ENCODE data around the gene GRIP2. TPM values are rescaled to one million over a fixed set of nuclear protein-coding genes. Genes with fewer than 3 reads are reported as not detected.

Gene GRIP2
- total RNA-seq, 1 experiment from 2014 or later, result 0.43 TPM

GRCh38 chr3:14514323-14514720 lies 25.8 kb downstream of the GRIP2 start:
- TF ChIP-seq EZH2 (IDR thresholded peaks at IDR 0.05; ENCODE audit: borderline replicate concordance, low read depth, low read length, poor library complexity, severe bottlenecking), result no peak
- no peak for TF ChIP-seq CTCF (conservative IDR thresholded peaks at IDR 0.05; ENCODE audit: low read depth, low read length)
- Histone ChIP-seq H3K4me1 (ENCODE audit: insufficient read depth, low read length, poor library complexity, severe bottlenecking) (no peaks in the 10 kb centered on the region), H3K9me3 (ENCODE audit: low read depth, low read length, poor library complexity, severe bottlenecking) (no peaks in the 10 kb centered on the region), H3K4me3 (ENCODE audit: low read depth, low read length, poor library complexity, severe bottlenecking) (no peak overlapping the region), H3K27me3 (replicated peaks; ENCODE audit: insufficient read depth, low read depth, low read length, poor library complexity) (no peaks in the 10 kb centered on the region), H3K36me3 (ENCODE audit: insufficient read depth, low read length, poor library complexity, severe bottlenecking) (no peaks in the 10 kb centered on the region), H3K27ac (ENCODE audit: low read depth, low read length, poor library complexity, severe bottlenecking) (no peak overlapping the region)
- POLR2A ChIA-PET (ENCODE audit: low non-redundant PET), result no interaction called here
- no TSS peak for BruUV-seq (replicated peaks)
- CTCF ChIA-PET, result interaction anchor here (0.5 kb wide), 1 partner anchor 46 kb away, joined by 5 read pairs; no protein-coding TSS in a partner anchor
- intact Hi-C loops (cut with micrococcal nuclease; ENCODE audit: unreplicated experiment), result no loop called here
- DNase-seq (ENCODE audit: low spot score), result no peak

DNA sequence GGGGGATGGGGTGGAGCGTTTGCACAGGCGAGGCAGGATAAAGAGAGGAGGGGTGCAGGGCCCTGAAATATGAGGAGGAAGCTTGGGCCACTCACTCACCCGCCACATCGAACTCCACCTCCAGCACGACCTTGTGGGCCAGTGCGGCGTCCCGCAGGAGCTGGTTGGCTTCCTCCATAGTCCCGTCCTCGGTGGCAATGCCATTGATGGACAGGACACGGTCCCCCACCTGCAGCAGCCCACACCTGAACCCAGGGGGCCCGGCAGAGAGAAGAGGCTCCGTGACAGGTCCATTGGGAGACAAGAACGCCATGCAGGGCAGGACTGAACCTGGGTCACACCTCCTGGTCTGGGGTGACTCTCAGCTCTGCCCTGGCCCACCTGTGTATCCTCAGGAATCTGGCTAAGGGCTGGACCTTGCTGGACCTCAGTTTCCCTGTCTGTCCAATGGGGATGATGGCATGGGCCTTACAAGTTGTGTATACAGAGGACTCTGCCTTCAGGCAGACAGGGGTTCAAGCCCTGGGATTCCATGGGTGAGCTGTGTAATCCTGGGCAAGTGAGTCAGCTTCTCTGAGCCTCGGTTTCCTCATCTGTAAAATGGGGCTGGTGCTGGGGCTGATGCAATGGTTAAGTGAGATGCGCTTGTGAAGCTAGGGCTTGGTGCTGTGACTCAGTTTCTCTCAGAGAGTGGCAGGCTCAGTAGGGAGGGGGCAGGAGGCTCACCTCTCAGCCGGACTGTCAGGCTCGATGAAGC lies 26.4 kb downstream of the GRIP2 start:
- ChIA-PET CTCF (interaction anchor here (0.5 to 0.7 kb wide), 2 partner anchors 45 to 171 kb away, joined by 4 to 5 read pairs; no protein-coding TSS in a partner anchor), POLR2A (ENCODE audit: low non-redundant PET) (no interaction called here)
- no peak for DNase-seq (ENCODE audit: low spot score)
- Histone ChIP-seq H3K27me3 (replicated peaks; ENCODE audit: insufficient read depth, low read depth, low read length, poor library complexity) (no peaks in the 10 kb centered on the region), H3K4me1 (ENCODE audit: insufficient read depth, low read length, poor library complexity, severe bottlenecking) (no peaks in the 10 kb centered on the region), H3K27ac (ENCODE audit: low read depth, low read length, poor library complexity, severe bottlenecking) (no peak overlapping the region), H3K4me3 (ENCODE audit: low read depth, low read length, poor library complexity, severe bottlenecking) (no peak overlapping the region), H3K36me3 (ENCODE audit: insufficient read depth, low read length, poor library complexity, severe bottlenecking) (no peaks in the 10 kb centered on the region), H3K9me3 (ENCODE audit: low read depth, low read length, poor library complexity, severe bottlenecking) (no peaks in the 10 kb centered on the region)
- TF ChIP-seq CTCF (conservative IDR thresholded peaks at IDR 0.05; ENCODE audit: low read depth, low read length) (no peak), EZH2 (IDR thresholded peaks at IDR 0.05; ENCODE audit: borderline replicate concordance, low read depth, low read length, poor library complexity, severe bottlenecking) (no peak)
- intact Hi-C loops (cut with micrococcal nuclease; ENCODE audit: unreplicated experiment), result no loop called here
- BruUV-seq (replicated peaks), result no TSS peak

DNA sequence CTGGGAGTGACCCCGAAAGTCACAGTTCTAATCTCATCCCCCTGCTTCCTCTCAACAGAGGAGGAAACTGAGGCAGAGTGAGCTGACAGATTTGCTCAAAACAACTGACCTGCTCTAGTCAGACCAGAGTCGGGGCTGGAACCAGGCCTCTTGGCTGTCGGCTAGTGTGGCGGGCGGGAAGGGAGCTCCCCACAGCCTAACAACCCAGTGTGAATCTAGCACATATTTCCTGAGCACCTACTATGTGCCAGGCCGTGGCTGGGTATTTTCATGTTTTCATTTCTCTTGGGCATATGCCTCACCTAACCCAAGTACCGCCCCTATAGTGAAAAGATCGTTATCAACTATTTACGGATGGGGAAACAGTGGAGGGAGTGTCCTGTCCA lies 27.2 kb downstream of the GRIP2 start:
- intact Hi-C loops (cut with micrococcal nuclease; ENCODE audit: unreplicated experiment), result no loop called here
- H3K27me3 ChIP-seq (replicated peaks; ENCODE audit: insufficient read depth, low read depth, low read length, poor library complexity), result no peaks in the 10 kb centered on the region
- ChIA-PET POLR2A (ENCODE audit: low non-redundant PET) (no interaction called here), CTCF (no interaction called here)
- H3K27ac ChIP-seq (ENCODE audit: low read depth, low read length, poor library complexity, severe bottlenecking), result no peak overlapping the region
- TF ChIP-seq CTCF (conservative IDR thresholded peaks at IDR 0.05; ENCODE audit: low read depth, low read length) (no peak), EZH2 (IDR thresholded peaks at IDR 0.05; ENCODE audit: borderline replicate concordance, low read depth, low read length, poor library complexity, severe bottlenecking) (no peak)
- H3K9me3 ChIP-seq (ENCODE audit: low read depth, low read length, poor library complexity, severe bottlenecking), result no peaks in the 10 kb centered on the region
- no TSS peak for BruUV-seq (replicated peaks)
- DNase-seq (ENCODE audit: low spot score), result no peak
- no peak overlapping the region for H3K4me3 ChIP-seq (ENCODE audit: low read depth, low read length, poor library complexity, severe bottlenecking)
- H3K4me1 ChIP-seq (ENCODE audit: insufficient read depth, low read length, poor library complexity, severe bottlenecking), result no peaks in the 10 kb centered on the region
- no peaks in the 10 kb centered on the region for H3K36me3 ChIP-seq (ENCODE audit: insufficient read depth, low read length, poor library complexity, severe bottlenecking)
